Measurements from ENCODE around the gene EPG5.
"Not testable (repeated sequence)": the region's sequence is repeated elsewhere in the genome, so short reads cannot be mapped to it uniquely, and the experiment has no call there.

Gene EPG5, protein sequence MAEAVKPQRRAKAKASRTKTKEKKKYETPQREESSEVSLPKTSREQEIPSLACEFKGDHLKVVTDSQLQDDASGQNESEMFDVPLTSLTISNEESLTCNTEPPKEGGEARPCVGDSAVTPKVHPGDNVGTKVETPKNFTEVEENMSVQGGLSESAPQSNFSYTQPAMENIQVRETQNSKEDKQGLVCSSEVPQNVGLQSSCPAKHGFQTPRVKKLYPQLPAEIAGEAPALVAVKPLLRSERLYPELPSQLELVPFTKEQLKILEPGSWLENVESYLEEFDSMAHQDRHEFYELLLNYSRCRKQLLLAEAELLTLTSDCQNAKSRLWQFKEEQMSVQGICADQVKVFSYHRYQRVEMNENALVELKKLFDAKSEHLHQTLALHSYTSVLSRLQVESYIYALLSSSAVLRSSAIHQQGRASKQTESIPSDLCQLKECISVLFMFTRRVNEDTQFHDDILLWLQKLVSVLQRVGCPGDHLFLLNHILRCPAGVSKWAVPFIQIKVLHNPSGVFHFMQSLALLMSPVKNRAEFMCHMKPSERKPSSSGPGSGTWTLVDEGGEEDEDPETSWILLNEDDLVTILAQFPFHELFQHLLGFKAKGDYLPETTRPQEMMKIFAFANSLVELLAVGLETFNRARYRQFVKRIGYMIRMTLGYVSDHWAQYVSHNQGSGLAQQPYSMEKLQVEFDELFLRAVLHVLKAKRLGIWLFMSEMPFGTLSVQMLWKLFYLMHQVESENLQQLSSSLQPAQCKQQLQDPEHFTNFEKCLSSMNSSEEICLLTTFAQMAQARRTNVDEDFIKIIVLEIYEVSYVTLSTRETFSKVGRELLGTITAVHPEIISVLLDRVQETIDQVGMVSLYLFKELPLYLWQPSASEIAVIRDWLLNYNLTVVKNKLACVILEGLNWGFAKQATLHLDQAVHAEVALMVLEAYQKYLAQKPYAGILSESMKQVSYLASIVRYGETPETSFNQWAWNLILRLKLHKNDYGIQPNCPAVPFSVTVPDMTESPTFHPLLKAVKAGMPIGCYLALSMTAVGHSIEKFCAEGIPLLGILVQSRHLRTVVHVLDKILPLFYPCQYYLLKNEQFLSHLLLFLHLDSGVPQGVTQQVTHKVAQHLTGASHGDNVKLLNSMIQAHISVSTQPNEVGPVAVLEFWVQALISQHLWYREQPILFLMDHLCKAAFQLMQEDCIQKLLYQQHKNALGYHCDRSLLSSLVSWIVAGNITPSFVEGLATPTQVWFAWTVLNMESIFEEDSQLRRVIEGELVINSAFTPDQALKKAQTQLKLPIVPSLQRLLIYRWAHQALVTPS (N-terminal part only)

DNA sequence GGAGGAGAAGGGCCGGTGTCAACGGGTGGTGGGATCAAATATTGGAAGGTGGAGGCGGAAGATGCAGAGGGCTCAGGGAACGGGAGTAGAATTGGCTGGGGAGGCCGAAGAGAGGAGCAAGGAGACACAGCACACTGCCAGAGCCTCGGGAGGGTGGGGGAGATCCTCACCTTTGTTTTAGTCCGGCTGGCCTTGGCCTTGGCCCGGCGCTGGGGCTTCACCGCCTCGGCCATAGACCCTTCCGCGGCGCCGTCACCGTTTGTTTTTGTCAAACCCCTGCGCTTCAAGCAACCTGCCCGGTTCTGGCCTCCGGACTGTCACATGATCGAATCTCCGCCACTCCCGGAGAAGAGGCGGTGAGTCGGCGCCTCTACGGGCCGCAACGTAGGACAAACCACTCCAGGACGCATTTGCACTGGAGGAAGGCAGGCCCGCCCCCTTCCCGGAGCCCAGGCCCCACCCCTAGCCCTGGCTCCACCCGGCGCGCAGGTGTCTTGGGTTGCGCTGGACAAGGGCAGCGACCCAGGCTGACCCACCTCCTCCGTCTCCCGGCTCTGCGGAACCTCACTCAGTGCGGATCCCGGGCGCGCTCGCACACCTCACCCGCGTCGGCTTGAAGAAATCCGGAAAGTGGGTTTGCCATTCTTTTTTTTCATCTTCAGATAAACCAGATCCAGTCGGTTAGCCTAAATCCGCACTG lies at the start of gene EPG5:
Gene EPG5, minus strand, starts transcription at position 323 of the 700 bp plus-strand sequence. Its CDS starts 90 bp downstream, at position 233.
- DNase-seq = peak; percentile 87

DNA sequence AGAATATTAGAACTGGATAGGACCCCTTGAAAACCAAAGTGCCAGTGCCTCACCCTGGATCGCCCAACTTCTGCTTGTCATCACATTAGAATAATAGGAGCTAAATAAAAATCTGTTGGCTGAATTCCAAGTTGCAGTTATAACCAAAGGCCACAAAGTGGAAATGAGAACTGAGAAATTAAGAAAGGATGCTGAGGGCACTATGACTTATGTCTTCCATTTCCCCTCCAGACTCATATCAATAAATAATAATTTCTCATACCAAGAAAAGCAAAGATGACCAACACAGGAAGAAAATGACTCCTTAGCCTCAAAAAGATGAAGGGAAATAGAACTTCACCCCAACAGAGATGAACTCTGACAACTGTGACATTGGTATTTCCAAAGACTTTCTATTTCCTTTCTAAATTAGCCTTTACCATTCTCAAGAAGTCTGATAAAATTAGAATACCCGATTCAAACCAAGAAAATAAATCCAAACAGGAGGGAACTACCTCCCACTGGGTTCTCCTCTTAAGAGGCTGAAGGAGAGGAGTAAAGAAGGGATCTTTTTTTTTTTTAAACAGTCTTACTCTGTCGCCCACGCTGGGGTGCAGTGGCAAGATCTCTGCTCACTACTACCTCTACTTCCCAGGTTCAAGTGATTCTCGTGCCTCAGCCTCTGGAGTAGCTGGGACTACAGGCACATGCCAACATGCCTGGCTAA lies 46.5 kb upstream of the EPG5 start:
- no peak for DNase-seq

DNA sequence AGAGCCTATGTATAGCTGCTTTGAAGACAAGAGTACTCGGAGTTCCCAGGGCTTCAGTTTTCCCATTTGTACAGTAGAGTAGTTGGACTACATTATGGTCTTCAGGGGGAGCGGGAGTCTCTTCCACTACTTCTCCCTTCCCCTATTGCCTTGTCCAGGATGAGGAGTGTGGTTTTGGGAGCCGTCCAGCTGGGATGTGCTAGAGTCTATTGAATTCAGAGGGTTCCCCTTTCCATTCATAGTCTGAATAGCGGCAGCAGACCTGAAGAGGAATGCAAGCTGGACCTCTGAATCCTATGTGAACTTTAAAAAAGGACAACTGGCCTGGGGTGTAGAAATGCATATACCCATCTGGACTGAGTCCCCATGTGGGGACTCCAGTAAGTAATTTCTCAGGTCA lies 43.5 kb upstream of the EPG5 start:
- no peak for DNase-seq

DNA sequence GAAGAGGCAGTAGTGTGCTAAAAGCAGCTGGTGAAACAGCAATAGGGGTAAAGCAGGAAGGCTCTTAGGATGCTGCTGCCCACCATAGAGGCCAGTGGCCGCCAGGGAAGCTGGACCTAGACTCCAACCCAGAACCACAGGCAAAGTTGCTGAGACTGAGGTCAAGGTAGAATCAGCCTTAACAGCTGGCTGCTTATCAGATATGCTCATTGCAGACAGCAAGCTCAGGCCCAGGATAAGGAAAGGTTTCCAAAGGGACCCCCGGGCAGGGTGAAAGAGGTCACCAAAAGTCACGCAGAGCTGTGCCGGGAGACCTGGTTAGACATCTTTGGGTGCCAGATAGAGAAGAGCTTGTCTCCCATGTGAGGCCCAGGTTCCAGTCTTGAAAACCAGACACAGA lies 42.9 kb upstream of the EPG5 start:
- no peak for DNase-seq

DNA sequence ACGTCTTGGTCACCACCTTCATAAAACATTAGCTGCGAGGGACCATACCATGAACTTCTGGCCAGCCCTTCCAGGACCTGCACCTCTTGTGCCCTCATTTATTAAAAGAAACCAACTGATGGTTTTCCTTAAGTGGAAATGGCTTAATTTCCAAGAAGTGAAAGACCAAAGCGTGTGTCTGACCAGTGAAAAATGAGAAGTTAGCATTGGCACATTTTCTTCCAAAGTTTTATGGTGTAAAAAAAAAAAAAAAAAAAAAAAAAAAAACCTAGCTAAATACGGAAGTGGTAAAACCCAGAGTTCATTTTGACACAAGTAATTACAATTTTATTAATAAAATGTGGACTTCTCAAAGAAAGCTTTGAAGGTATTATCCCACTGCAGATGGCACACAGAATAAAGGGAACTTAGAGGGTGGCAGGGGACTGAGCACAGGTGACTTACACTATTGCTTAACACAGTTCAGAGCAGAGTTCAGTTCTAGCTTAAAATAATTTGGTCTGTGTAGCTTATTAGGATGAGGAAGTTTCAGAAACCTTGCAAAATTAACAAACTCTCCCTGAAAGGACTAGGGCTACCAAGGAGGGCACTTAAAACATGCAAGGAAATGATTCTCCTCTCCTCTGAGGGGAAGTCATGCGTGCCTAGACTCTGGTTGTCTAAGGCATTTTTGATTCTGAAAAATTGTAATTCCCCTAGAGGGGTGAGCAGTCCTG lies 42.2 kb upstream of the EPG5 start:
- DNase-seq = no peak

DNA sequence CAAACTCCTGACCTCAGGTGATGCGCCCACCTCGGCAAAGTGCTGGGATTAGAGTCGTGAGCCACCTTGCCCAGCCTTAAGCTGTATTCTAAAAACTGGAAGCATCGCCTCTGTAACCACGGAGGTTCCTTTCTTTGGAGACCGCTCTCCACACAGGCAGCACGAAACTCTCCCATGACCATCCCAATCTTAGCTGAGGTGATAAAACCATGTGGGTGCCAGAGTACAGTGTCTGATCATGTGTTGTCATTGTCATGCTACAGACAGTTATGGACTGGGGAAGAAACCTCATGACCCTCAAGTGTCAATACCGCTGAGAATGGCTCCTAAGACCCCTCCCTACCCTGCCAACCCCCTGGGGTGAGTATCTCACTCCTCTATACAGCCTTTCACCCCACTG lies 41.4 kb upstream of the EPG5 start:
- no peak for DNase-seq

DNA sequence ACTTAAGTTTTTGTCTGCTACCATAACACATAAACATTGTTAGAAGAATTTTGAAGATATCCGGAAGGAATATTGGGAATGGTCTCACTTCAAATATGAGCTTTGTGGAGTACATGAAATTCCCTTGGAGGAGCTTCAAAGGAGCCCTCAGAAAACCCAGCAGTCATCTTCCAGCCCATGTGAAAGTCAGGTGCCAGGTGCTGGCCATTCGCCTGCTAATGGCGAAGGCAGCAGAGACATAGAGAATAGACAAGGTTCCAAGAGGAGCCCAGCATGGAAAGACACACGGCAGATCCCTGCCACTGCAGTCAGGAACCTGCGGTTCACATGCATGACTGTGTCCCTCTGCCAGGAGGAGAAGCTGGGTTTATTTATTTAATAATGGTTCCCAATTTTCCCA lies 40.0 kb upstream of the EPG5 start:
- DNase-seq = no peak

DNA sequence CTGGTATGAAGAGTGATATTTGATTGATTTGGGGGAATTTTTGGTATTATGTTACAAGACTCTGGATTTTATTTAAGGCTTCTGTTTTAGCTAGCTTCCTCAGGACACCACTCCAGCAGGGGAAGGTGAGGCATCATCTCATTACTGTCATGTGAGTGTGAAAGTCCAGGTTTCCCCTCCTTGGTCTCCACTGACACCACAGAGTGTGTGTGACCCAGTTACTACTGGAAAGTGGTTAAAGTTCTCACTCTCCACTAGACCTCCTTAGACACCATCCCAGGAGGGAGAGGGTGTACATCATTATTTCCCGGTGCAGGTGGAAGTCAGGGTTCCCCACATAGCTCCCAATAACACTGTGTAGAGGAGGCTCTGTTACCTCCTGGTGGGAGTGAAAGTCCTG lies 35.8 kb upstream of the EPG5 start:
- DNase-seq = no peak

DNA sequence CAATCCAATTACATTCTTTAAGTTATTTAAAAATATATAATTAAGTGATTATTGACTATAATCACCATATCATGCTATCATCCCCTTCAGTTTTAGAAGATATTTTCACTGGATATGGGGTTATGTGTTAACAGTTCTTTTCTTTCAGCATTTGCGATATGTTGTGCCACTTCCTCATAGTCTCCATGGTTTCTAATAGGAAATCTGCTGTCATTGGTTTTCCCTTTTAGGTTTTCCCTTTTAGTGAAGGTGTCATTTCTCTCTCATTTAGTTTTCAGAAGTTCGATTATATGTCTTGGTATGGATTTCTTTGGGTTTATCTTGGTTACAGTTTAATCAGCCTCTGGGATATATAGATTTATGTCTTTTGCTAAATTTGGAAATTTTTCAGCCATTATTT lies 34.8 kb upstream of the EPG5 start:
- no peak for DNase-seq

DNA sequence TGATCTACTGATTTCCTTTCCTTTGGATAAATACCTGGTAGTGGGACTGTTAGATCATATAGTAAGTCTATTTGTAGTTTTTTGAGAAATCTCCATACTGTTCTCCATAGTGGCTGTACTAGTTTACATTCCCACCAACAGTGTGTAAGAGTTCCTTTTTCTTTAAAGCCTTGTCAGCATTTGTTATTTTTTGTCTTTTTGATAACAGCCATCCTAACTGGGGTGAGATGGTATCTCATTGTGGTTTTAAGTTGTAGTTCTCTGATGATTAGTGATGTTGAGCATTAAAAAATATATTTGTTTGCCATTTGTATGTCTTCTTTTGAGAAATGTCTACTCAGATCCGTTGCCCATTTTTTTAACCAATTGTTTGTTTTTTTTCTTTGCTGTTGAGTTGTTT lies 33.9 kb upstream of the EPG5 start:
- no peak for DNase-seq

DNA sequence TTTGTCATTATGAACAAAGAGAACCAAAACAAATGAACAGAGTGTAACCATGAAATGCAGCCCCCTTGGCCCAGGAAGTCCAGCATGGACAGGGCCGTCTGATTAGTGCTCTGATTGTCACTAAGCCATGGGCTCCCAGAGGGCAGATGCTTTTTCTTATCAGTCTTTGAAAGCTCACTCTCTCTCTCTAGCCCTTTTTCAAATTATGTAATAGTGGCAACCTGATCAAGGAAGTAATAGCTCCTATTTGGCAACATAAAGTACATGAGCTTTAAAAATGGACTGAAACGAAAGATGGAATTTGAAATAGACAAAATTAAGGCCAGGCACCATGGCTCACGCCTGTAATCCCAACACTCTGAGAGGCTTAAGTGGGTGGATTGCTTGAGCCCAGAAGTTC lies 32.4 kb upstream of the EPG5 start:
- DNase-seq = no peak

DNA sequence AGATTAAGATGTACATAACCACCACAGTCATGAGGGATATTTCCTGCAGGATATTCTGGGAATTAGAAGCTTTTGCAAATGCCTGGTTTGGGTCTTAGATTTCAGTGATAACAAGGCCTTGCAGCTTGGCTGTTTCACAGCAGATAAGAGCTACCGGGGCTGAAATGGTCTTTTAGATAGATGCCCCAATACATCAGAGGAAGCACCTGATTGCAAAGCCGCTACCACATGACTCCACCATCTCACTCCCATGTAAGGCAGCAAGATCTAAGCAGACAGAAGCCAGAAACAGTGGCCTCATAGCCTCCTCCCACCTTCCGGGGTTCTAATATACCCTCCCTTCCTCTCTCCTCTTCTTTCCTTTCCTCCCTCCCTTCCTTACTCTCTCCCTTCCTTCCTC lies 31.1 kb upstream of the EPG5 start:
- DNase-seq = no peak

DNA sequence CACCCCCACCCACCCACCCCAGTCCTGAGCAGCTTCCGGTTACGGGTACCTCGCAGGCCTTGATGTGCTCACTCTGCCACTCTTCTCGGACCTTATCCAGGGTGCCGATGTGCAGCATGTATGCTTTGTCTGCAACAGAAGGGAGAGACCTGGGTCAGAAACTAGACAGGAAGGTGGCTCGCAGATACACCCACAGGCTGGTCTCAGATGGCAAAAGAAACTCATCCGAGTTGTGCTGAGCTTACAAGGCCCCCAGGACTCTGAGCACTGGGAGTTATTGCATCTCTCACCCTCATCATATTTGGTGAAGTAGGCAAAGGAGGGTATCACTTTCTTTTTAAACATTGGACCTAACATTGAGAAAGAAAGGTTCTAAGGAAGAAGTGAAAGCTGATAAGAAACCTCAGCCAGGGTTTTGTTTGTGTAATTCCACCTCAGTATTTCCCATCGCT lies 30.6 kb upstream of the EPG5 start:
- DNase-seq = no peak

DNA sequence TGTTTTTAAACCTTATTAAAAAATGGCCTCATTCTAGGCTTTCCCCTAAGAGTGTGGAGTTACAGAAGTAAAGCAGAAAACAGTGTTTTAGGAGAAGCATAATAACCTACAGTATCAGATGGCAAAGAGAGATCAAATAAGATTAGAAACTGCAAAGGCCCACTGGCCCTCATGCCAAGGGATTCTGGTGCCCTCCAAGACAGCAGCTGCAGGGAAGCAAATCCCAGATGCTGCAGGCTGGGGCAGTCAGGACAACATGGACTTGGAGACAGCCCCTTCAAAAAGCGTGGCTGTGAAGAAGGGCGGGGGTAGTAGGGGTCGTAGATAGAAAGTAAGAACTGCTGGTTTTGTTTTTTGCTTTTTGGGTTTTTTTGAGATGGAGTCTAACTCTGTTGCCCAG lies 28.3 kb upstream of the EPG5 start:
- DNase-seq = no peak

DNA sequence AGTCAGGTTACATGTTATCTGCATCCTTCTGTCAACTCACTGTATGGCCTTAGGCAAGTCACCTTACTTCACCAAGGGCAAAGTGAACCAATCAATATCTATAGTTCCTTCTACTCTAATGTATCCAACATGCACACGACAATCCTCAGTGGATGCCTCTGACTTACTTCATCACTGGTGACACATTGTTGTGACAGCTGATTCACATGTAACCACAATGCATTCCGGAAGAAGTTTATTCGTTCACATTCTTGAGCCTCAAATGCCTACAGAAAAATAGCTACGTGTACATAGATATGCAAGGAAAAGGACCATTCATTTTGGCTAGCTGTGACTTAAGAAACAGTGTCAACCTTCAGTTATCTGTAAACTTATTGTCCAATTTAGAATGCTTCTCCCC lies 26.3 kb upstream of the EPG5 start:
- no peak for DNase-seq

DNA sequence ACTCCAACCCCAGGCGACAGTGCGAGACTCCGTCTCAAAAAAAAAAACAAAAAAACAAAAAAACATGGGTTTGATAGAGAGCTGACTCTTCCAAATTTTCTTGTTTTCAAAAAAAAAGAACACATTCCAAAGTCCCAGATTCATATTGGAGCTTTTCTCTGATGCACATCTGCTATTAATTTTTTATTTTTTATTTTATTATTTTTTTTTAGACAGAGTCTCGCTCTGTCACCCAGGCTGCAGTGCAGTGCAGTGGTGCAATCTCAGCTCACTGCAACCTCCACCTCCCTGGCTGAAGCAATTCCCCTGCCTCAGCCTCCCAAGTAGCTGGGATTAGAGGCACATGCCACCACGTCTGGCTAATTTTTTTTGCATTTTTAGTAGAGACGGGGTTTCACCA lies 25.4 kb upstream of the EPG5 start:
- not testable (repeated sequence) for DNase-seq

DNA sequence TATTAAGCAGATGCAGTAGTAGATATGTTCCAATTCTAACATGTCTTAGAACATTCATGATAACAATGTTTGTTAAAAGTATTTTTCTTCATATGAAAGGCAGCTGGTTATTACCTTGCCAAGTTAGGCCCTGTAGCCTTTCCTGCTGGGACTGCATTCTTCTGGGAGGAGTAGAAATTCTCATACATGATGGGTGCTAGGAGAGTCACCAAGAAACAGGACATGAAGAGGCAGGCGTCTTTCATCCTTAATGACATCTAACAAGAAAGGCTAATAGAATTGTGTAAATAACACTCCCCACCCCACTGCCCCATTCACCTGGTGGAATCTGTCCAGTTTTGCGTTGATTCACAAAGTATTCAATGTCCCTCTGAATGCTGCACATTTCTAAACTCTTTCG lies 24.7 kb upstream of the EPG5 start:
- no peak for DNase-seq

DNA sequence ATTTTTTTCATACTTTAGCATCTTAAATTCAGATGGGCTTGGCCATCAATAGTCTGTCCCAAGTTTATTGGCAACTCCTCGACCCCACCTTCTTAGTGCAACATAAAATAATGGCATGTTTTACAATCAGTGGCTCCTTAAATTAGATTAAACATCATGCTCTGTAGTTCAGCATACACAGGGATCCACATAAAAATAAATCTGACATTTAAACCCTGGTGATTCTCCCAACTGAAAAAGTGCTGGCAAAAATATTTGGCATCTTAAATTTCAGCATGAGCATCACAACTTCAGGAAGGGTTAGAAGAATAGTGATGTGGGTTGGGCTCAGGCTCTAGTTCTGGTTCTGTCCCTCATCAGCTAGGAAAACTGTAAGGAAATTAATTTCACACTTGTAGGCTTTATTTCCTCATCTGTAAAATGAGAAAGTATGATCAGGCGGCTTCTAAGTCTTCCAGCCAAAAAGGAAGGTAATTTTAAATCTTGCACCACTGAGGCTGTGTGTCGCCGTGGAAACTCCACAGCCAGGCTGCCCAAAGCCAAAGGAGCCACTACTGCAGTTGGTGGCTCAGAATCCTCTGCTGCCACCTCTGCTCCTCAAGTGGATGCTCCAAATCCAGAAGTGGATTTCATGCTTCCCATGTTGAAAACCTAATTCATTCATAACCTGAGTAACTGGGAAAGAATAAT lies 17.6 kb upstream of the EPG5 start:
- no peak for DNase-seq

DNA sequence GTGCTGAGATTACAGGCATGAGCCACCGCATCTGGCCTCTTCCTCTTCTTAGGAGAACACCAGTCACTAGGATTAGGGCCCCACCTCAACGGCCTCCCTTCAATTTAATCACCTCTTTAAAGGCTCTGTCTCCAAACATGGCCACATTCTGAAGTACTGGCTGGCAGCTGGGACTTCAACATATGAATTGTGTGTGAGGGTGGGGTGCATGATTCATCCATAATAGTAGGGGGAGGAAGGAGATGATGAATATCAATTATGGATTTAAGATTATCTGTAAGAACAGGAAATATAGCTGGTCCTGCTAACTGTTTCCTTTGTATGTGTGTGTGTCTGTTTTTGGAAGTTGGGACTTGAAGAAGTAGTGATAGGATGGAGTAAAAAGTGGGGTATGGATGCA lies 14.7 kb upstream of the EPG5 start:
- DNase-seq = no peak

DNA sequence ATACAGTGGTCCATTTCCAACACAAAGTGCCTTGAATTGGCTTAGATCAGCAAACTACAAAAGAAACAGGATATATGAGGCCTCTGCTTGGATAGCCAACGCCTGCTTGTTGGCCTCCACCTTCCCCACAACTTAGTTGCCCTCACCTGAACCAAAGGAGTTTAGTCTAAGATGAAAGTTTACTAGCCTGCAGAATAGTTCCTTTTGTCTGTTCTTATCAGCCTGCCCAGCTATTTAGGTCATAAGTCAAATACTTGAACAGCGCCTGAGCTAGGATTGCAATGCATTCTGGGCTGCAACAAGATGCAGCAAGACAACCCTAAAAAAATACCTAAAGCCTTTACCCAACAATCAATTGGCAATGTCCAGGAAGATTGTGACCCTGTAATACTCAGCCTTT lies 13.1 kb upstream of the EPG5 start:
- no peak for DNase-seq

DNA sequence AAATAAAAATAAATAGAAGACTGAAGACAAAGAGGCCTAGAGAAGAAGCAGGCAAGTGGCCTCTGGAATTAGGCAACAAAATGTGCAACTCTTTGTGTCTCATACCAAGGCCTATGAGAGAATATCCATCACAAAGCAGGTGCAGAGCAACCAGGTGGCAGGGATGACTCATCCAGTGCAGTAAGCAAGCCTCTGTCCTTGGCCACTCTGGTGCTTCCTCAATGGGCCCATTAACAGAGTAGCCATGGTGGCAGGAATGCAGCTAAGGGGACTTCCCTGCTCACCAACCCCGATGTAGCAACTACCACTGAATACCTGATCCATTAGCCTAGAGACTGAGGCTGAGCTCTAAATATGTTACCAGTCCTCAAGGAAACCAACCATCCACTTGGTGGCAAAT lies 11.0 kb upstream of the EPG5 start:
- peak; percentile 16 for DNase-seq

Measured in NCI-H510A treated with DMSO at 0.1 percent for 48 hours (cell line).